Hepatocyte (in vitro differentiated cells): ENCODE measurements around the gene SPAG4. TPM values are rescaled to one million over a fixed set of nuclear protein-coding genes. Genes with fewer than 3 reads are reported as not detected.

Experiments
- DNase-seq: peaks from one replicate; pipeline ENCODE4 v3.0.0-alpha.2; 2016; ENCODE audit warnings: low spot score
- H2AFZ ChIP-seq: fragments of 200-600 bp; sonication (generic); 2 replicates; pipeline ENCODE4 v1.6.0; 2016; ENCODE audit warnings: antibody characterized with exemption, mild to moderate bottlenecking
- H3K27ac ChIP-seq: fragments of 200-600 bp; sonication (generic); 2 replicates; pipeline ENCODE4 v1.5.1; 2016; ENCODE audit warnings: mild to moderate bottlenecking
- H3K27me3 ChIP-seq: fragments of 200-600 bp; sonication (generic); 2 replicates; pipeline ENCODE4 v1.6.1; 2016
- H3K36me3 ChIP-seq: fragments of 200-600 bp; sonication (generic); replicated peaks from 2 replicates; pipeline ENCODE4 v1.5.1; 2016; ENCODE audit warnings: low read depth; ENCODE audit not compliant: insufficient read depth
- H3K4me1 ChIP-seq: fragments of 200-600 bp; sonication (generic); 2 replicates; pipeline ENCODE4 v1.5.1; 2016; ENCODE audit warnings: mild to moderate bottlenecking, moderate library complexity; ENCODE audit not compliant: insufficient read depth
- H3K4me2 ChIP-seq: fragments of 200-600 bp; sonication (generic); 2 replicates; pipeline ENCODE4 v1.6.0; 2016
- H3K4me3 ChIP-seq: fragments of 200-600 bp; sonication (generic); 2 replicates; pipeline ENCODE4 v1.5.1; 2016; ENCODE audit warnings: mild to moderate bottlenecking
- H3K79me2 ChIP-seq: fragments of 200-600 bp; sonication (generic); 2 replicates; pipeline ENCODE4 v1.6.0; 2017; ENCODE audit warnings: mild to moderate bottlenecking
- H3K9me2 ChIP-seq: fragments of 200-600 bp; sonication (generic); replicated peaks from 2 replicates; pipeline ENCODE4 v1.6.0; 2017; ENCODE audit warnings: mild to moderate bottlenecking; ENCODE audit not compliant: insufficient read depth
- H3K9me3 ChIP-seq: fragments of 200-600 bp; sonication (generic); 2 replicates; pipeline ENCODE4 v1.5.1; 2016; ENCODE audit warnings: low read depth, mild to moderate bottlenecking
- H4K20me1 ChIP-seq: fragments of 200-600 bp; sonication (generic); 2 replicates; pipeline ENCODE4 v1.6.0; 2016; ENCODE audit warnings: mild to moderate bottlenecking; ENCODE audit not compliant: insufficient read depth, poor library complexity, severe bottlenecking
- CTCF ChIP-seq: fragments of 200-600 bp; sonication (generic); IDR thresholded peaks from 2 replicates; pipeline ENCODE4 v1.5.1; 2016; ENCODE audit warnings: antibody characterized with exemption, mild to moderate bottlenecking; ENCODE audit not compliant: poor library complexity
- EZH2 ChIP-seq: fragments of 200-600 bp; sonication (generic); IDR thresholded peaks from 2 replicates; pipeline ENCODE4 v1.6.1; 2016; ENCODE audit warnings: antibody characterized with exemption, mild to moderate bottlenecking, borderline replicate concordance
- EZH2phosphoT487 ChIP-seq: fragments of 200-600 bp; sonication (generic); IDR thresholded peaks from one replicate; pipeline ENCODE4 v1.6.1; 2018; ENCODE audit warnings: antibody characterized with exemption, mild to moderate bottlenecking, low read depth, moderate library complexity; ENCODE audit not compliant: unreplicated experiment, severe bottlenecking
- WGBS: methylation state at CpG from one replicate; pipeline ENCODE4 v1.1.6; 2016; ENCODE audit warnings: low lambda C conversion rate; ENCODE audit errors: missing lambda C conversion rate; 5-methylcytosine and 5-hydroxymethylcytosine counted together
- polyA plus RNA-seq: library from polyadenylated mRNA; unstranded; fragments of >200 nt; fragmentation: Nextera tagmentation; extraction: Ambion mirVana; gene quantifications from 2 replicates; pipeline ENCODE4 v1.2.1, GENCODE V29; 2016
- total RNA-seq: library from RNA; depleted of rRNA; stranded (reverse); fragments of >200 nt; gene quantifications from 2 replicates; pipeline ENCODE4 v1.2.3, GENCODE V29; 2014

The SPAG4 gene
- total and polyA plus RNA-seq, 2 experiments from 2014 or later = 6.6 to 7.9 TPM

- peaks cover 95% of the 10 kb centered on the region for H3K79me2 ChIP-seq
Observed at GRCh38 chr20:35638751-35639150, 23.1 kb downstream of the SPAG4 start.

GRCh38 chr20:35640724-35641123 lies 25.1 kb downstream of the SPAG4 start:
- 91% methylated on average over 3 of the region's 3 CpGs for WGBS
- Histone ChIP-seq H3K4me1 (peaks cover 8% of the 10 kb centered on the region), H4K20me1 (peaks cover 56% of the 10 kb centered on the region)

More at GRCh38 chr20:35638751-35639150, 23.1 kb downstream of the SPAG4 start:
- WGBS = 59% methylated on average over 2 of the region's 2 CpGs
- Histone ChIP-seq H4K20me1 (peaks cover 56% of the 10 kb centered on the region), H3K9me2 (no peaks in the 10 kb centered on the region), H3K36me3 (no peaks in the 10 kb centered on the region), H3K27ac (no peak overlapping the region), H3K4me1 (peaks cover 8% of the 10 kb centered on the region), H2AFZ (no peak overlapping the region), H3K4me3 (no peak overlapping the region), H3K9me3 (no peaks in the 10 kb centered on the region), H3K27me3 (no peaks in the 10 kb centered on the region), H3K4me2 (peak overlapping the region; percentile 37)
- DNase-seq = no peak
- no peak for TF ChIP-seq EZH2phosphoT487
- TF ChIP-seq EZH2 = no peak
- TF ChIP-seq CTCF = no peak

GRCh38 chr20:35641743-35642142 lies 26.1 kb downstream of the SPAG4 start:
- TF ChIP-seq EZH2 (no peak), EZH2phosphoT487 (no peak), CTCF (no peak)
- H3K27me3 ChIP-seq = no peaks in the 10 kb centered on the region
- peaks cover 98% of the 10 kb centered on the region for H3K79me2 ChIP-seq
- H4K20me1 ChIP-seq = peaks cover 55% of the 10 kb centered on the region
- WGBS = 90% methylated on average over 4 of the region's 4 CpGs
- no peak overlapping the region for H3K4me2 ChIP-seq
- DNase-seq = no peak
- H3K9me2 ChIP-seq = no peaks in the 10 kb centered on the region
- H3K27ac ChIP-seq = no peak overlapping the region
- H3K4me3 ChIP-seq = no peak overlapping the region
- H3K4me1 ChIP-seq = no peaks in the 10 kb centered on the region
- H2AFZ ChIP-seq = no peak overlapping the region
- H3K9me3 ChIP-seq = no peaks in the 10 kb centered on the region
- no peaks in the 10 kb centered on the region for H3K36me3 ChIP-seq

More at GRCh38 chr20:35640724-35641123, 25.1 kb downstream of the SPAG4 start:
- H3K9me2 ChIP-seq = no peaks in the 10 kb centered on the region
- H3K27me3 ChIP-seq = no peaks in the 10 kb centered on the region
- no peak for TF ChIP-seq CTCF
- TF ChIP-seq EZH2 = no peak
- TF ChIP-seq EZH2phosphoT487 = no peak
- no peak overlapping the region for H3K27ac ChIP-seq
- no peak for DNase-seq
- H3K4me2 ChIP-seq = no peak overlapping the region
- H2AFZ ChIP-seq = no peak overlapping the region
- no peak overlapping the region for H3K4me3 ChIP-seq
- peaks cover 98% of the 10 kb centered on the region for H3K79me2 ChIP-seq
- H3K9me3 ChIP-seq = no peaks in the 10 kb centered on the region
- no peaks in the 10 kb centered on the region for H3K36me3 ChIP-seq

- TF ChIP-seq CTCF (no peak), EZH2 (no peak), EZH2phosphoT487 (no peak)
- Histone ChIP-seq H3K9me3 (no peaks in the 10 kb centered on the region), H3K27me3 (no peaks in the 10 kb centered on the region), H3K4me3 (no peak overlapping the region), H3K9me2 (no peaks in the 10 kb centered on the region), H3K4me1 (no peaks in the 10 kb centered on the region), H3K36me3 (no peaks in the 10 kb centered on the region), H3K79me2 (peaks cover 98% of the 10 kb centered on the region), H3K4me2 (no peak overlapping the region), H2AFZ (no peak overlapping the region), H3K27ac (no peak overlapping the region), H4K20me1 (peaks cover 54% of the 10 kb centered on the region)
- 96% methylated on average over 7 of the region's 7 CpGs for WGBS
- DNase-seq = no peak
Observed at GRCh38 chr20:35643045-35643444, 27.4 kb downstream of the SPAG4 start.
